GM19240 (cell line): ENCODE data around the gene DNAJB14.

Experiments used
- DNase-seq: peaks from one replicate; pipeline ENCODE4 v3.0.0; 2011; ENCODE audit warnings: low spot score; ENCODE audit not compliant: insufficient read length

DNAJB14 gene

GRCh38 chr4:99945718-99946355 lies 581 bp downstream of the DNAJB14 start:
- no peak for DNase-seq

GRCh38 chr4:99943904-99944437 lies 2.4 kb downstream of the DNAJB14 start:
- no peak for DNase-seq

GRCh38 chr4:99938243-99938753 lies 8.1 kb downstream of the DNAJB14 start:
- no peak for DNase-seq

DNA sequence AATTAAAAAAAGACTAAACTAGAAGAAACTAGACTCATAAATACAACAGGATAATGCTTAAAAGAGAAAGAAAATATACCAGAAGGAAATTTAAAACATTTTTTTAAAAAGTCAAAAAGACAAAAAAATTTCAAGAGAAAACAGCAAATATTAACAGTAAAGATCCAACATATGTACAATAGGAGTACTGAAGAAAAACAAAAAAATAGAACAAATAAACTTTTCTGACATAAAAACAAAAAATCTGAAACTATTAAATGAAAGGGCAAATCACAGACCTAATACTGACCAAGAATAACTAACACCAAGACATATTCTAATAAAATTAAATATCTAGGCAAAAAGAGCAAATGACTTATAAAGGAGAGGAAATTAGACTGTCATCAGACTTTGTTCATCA lies 11.5 kb downstream of the DNAJB14 start:
- no peak for DNase-seq

GRCh38 chr4:99927566-99927965 lies 18.9 kb downstream of the DNAJB14 start:
- no peak for DNase-seq

GRCh38 chr4:99921174-99921573 lies 25.2 kb downstream of the DNAJB14 start:
- no peak for DNase-seq

GRCh38 chr4:99918656-99919055 lies 27.8 kb downstream of the DNAJB14 start:
- no peak for DNase-seq

DNA sequence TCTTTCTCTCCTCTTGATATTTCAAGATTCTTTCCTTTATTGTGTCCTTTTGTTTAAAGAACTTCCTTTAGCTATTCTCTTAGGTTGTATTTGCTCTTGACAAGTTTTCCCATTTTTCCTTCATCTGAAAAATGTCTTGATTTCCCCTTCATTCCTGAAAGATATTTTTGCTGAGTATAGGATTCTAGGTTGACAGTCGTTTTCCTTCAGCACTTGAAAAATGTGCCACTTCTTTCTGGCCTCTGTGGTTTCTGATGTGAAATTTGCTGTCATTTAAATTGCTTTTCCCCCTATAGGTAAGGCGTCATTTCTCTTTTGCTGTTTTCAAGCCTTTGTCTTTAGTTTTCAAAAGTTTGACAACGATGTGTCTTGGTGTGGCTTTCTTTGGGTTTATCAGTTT lies 28.8 kb downstream of the DNAJB14 start:
- DNase-seq: no peak

GRCh38 chr4:99915449-99915848 lies 31.0 kb downstream of the DNAJB14 start:
- no peak for DNase-seq

DNA sequence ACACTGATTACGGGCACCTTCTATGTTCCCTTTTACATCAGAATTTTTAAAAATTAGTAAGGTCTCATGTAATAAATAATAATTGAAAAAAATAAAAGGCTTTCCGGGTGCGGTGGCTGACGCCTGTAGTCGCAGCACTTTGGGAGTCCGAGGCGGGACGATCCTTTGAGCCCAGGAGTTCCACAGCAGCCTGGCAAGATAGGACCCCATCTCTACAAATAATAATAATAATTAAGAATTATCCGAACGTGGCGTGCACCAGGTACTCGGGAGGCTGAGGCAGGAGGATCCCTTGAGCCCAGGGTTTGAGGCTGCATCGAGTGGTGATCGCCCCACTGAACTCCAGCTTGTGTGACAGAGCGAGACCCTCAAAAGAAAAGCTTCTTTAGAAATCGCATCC lies 51.4 kb downstream of the DNAJB14 start:
- no peak for DNase-seq

- peak; percentile 53 for DNase-seq
These were observed 52.0 kb downstream of the DNAJB14 start, which contains the start of gene LAMTOR3 for GRCh38 chr4:99894161-99894997. TSS of gene LAMTOR3 (minus strand) at chr4:99894427. CDS start at chr4:99893963, 464 bp downstream.

- DNase-seq: no peak
These were observed 52.6 kb downstream of the DNAJB14 start for GRCh38 chr4:99893839-99894160.

GRCh38 chr4:99893029-99893428 lies 53.4 kb downstream of the DNAJB14 start:
- DNase-seq: no peak

DNA sequence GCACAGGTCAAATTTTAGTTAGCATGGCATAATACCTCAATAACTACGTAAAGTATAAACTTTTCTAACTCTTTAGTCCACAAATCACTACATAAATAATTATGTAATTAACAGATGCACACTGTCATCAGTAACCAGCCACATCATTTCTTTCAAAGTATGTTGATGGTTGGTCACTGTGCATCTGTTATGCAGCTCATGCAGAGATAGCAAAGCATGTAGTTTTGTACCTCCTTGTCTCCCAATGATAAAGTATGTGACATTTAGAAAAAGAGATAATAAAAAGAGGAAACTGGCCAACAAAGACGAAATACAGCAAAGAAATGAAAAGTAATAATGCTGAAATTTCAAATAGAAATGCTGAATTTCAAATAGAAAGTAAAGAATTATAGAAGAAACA lies 55.1 kb downstream of the DNAJB14 start:
- DNase-seq: no peak

- DNase-seq: no peak
These were observed 58.6 kb downstream of the DNAJB14 start for GRCh38 chr4:99887837-99888236.

GRCh38 chr4:99886146-99886545 lies 60.3 kb downstream of the DNAJB14 start:
- no peak for DNase-seq

DNA sequence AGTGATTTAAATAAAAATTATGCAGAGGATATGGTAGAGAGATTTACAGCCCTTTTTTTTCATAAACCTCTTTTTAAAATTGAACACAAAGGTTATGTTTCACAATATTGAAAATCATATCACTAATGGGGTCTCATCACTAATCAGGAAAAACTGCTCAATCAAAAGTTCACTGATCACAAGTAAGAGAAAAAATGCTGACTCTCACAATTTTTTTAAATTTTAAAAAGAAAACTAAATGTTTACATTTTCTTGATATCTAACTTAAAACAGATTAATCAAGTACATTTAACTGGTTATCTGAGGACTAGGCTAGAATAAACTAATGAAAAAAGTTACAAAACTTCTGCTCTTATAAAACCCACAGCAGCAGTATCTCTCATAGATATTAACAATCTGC lies 60.7 kb downstream of the DNAJB14 start:
- DNase-seq: no peak

GRCh38 chr4:99885063-99885664 lies 61.3 kb downstream of the DNAJB14 start:
- DNase-seq: no peak

DNA sequence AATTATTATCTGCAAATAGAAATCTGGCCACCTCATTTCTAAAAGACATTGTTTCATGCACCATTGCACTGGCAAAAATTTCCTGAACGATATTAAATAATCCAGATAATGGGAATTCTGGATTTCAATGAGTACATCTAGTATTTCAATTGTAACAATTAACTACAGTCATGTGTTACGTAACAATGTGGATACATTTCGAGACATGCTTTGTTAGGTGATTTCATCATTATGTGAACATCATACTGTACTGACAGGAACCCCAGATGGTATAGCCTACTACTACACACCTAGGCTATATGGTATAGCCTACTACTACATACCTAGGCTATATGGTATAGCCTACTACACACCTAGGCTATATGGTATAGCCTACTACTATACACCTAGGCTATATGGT lies 67.0 kb downstream of the DNAJB14 start:
- DNase-seq: no peak

DNA sequence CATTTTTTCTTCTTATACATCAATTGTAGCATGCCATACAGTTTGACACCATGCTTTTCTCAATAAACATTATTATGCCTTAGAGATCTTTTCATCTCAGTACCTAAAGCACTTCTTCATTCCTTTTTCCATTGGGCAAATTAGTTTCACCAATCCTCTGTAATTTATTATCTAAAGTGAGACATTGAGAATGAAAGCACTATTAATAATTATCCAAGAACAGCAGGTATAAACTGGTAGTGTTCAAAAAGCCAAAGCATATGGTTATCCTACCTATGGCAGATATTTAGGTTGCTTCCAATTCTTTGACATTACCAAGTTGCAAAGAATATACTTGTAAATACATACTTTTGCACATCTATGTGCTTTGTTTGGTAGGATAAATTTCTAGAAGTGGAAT lies 67.8 kb downstream of the DNAJB14 start:
- no peak for DNase-seq

DNA sequence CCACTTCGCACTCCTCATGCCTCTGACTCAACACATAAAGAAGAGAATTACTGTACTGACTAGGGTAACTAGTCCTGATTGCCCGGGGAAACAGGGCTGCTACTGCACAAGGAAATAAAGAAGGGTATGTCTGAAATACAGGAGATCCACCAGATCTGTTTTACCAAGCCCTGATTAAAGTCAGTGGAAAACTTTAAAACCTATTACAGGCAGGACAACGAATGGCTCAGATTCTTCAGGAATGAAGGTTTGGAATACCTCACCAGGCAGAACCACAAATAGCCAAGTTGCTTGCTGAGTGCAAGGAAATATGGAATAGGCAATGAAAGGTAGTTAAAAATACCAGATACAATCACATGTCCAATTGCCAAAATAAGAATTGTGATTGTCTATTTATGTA lies 69.5 kb downstream of the DNAJB14 start:
- no peak for DNase-seq

DNA sequence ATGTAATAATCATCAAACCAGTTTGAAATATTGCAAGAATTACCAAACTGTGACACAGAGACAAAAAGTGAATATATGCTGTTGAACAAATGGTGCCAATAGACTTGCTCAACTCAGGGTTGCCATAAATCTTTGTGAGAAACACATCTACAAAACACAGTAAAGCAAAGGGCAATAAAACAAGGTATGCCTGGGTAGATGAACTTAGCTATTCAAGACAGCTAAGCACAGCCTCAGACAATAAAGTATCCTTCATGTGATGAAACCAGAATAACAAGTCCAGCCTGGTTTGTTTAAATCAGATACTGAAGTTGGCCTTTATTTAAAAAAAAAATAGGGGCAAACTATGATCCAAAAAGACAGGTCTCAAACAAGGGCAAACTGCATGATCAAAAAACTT lies 71.3 kb downstream of the DNAJB14 start:
- no peak for DNase-seq
